ENCODE results near the gene CTCFL. TPM values are rescaled to one million over a fixed set of nuclear protein-coding genes. Genes with fewer than 3 reads are reported as not detected.

Gene CTCFL
- total and polyA plus RNA-seq, 10 donors = 0.23 to 0.45 (median 0.26) TPM; not detected in 7

GRCh38 chr20:57471496-57472372 lies 53.2 kb downstream of the CTCFL start:
- peak overlapping the region in 2 of 8 donors; percentile 77 to 87 for H3K27ac ChIP-seq
- H3K4me1 ChIP-seq = peaks cover 19 to 90% (median 65%) of the 10 kb centered on the region in 6 donors
- peaks cover 0 to 3% (median 0%) of the 10 kb centered on the region in 7 donors for H3K27me3 ChIP-seq (replicated peaks in 1 of 7)
- DNase-seq = peak; percentile 70
- no peak for TF ChIP-seq POLR2AphosphoS5 (IDR thresholded peaks at IDR 0.05)
- TF ChIP-seq CTCF (IDR thresholded peaks at IDR 0.05 in 8 of 11, conservative IDR thresholded peaks at IDR 0.05 in 3 of 11) = no peak
- no peak for TF ChIP-seq POLR2A (IDR thresholded peaks at IDR 0.05)
- no peaks in the 10 kb centered on the region for H3K9me3 ChIP-seq
- WGBS, 5 donors = 70 to 93% (median 80%) methylated on average over 2 to 12 of the region's 12 CpGs
- no peaks in the 10 kb centered on the region for H3K36me3 ChIP-seq
- intact Hi-C loops (cut with DNase I; ENCODE audit: low total_unique reads) = no loop called here
- H3K4me3 ChIP-seq = no peak overlapping the region

- no peak for TF ChIP-seq CTCF (IDR thresholded peaks at IDR 0.05 in 8 of 11, conservative IDR thresholded peaks at IDR 0.05 in 3 of 11)
- no peak for TF ChIP-seq POLR2AphosphoS5 (IDR thresholded peaks at IDR 0.05)
- H3K27me3 ChIP-seq (replicated peaks in 1 of 7) = peaks cover 0 to 3% (median 0%) of the 10 kb centered on the region in 7 donors
- no peak overlapping the region for H3K27ac ChIP-seq
- intact Hi-C loops (cut with DNase I; ENCODE audit: low total_unique reads) = no loop called here
- H3K9me3 ChIP-seq = no peaks in the 10 kb centered on the region
- H3K4me1 ChIP-seq = peaks cover 19 to 85% (median 57%) of the 10 kb centered on the region in 6 donors
- DNase-seq = peak; percentile 72
- H3K36me3 ChIP-seq = no peaks in the 10 kb centered on the region
- WGBS, 5 donors = 76 to 84% (median 79%) methylated on average over 17 to 18 of the region's 18 CpGs
- H3K4me3 ChIP-seq = no peak overlapping the region
Measured at GRCh38 chr20:57470666-57471495, 54.1 kb downstream of the CTCFL start.

GRCh38 chr20:57470212-57470522 lies 54.8 kb downstream of the CTCFL start:
- Histone ChIP-seq H3K27ac (no peak overlapping the region), H3K4me1 (peaks cover 19 to 82% (median 50%) of the 10 kb centered on the region in 6 donors), H3K4me3 (no peak overlapping the region), H3K27me3 (replicated peaks in 1 of 7) (peaks cover 0 to 3% (median 0%) of the 10 kb centered on the region in 7 donors), H3K9me3 (no peaks in the 10 kb centered on the region), H3K36me3 (no peaks in the 10 kb centered on the region)
- intact Hi-C loops (cut with DNase I; ENCODE audit: low total_unique reads) = no loop called here
- no peak for TF ChIP-seq POLR2A (IDR thresholded peaks at IDR 0.05)
- DNase-seq = peak; percentile 65
- WGBS, 5 donors = 77 to 89% (median 82%) methylated on average over 9 of the region's 9 CpGs

- peaks cover 0 to 3% (median 0%) of the 10 kb centered on the region in 7 donors for H3K27me3 ChIP-seq (replicated peaks in 1 of 7)
Measured at GRCh38 chr20:57469418-57470211, 55.3 kb downstream of the CTCFL start.

More at GRCh38 chr20:57469418-57470211, 55.3 kb downstream of the CTCFL start:
- Histone ChIP-seq H3K4me3 (no peak overlapping the region), H3K27ac (no peak overlapping the region), H3K36me3 (no peaks in the 10 kb centered on the region), H3K9me3 (no peaks in the 10 kb centered on the region), H3K4me1 (peaks cover 14 to 82% (median 47%) of the 10 kb centered on the region in 6 donors)
- DNase-seq = peak; percentile 59
- TF ChIP-seq POLR2AphosphoS5 (IDR thresholded peaks at IDR 0.05) (no peak), POLR2A (IDR thresholded peaks at IDR 0.05) (no peak), CTCF (IDR thresholded peaks at IDR 0.05 in 8 of 11, conservative IDR thresholded peaks at IDR 0.05 in 3 of 11) (no peak)
- intact Hi-C loops (cut with DNase I; ENCODE audit: low total_unique reads) = no loop called here
- WGBS, 5 donors = 53 to 75% (median 72%) methylated on average over 16 to 17 of the region's 17 CpGs

Data from spleen (tissue), 11 donors.